ENCODE measurements around the gene SMIM35. TPM values are rescaled to one million over a fixed set of nuclear protein-coding genes. Genes with fewer than 3 reads are reported as not detected.

The SMIM35 gene
- total and polyA plus RNA-seq, 2 donors (not counting 1 experiment from before 2014, with no cell fraction given): not detected

GRCh38 chr11:118054712-118055640 is 31.8 kb downstream of the SMIM35 start:
- Histone ChIP-seq H3K9me3 (ENCODE audit: control insufficient read depth, insufficient read depth, low read depth, low read length) (no peaks in the 10 kb centered on the region), H4K20me1 (ENCODE audit: control insufficient read depth, extremely low read depth, insufficient read depth, low read length) (no peaks in the 10 kb centered on the region), H3K4me2 (ENCODE audit: extremely low read depth, insufficient read depth, low read length) (no peak overlapping the region), H3K27ac (ENCODE audit: insufficient read depth, low read length) (no peak overlapping the region), H3K79me2 (ENCODE audit: control insufficient read depth, insufficient read depth, low read length) (no peaks in the 10 kb centered on the region), H3K27me3 (ENCODE audit: control insufficient read depth, insufficient read depth, low read length) (no peaks in the 10 kb centered on the region), H3K36me3 (ENCODE audit: control insufficient read depth, insufficient read depth, low read length) (no peaks in the 10 kb centered on the region), H3K4me3 (replicated peaks in 1 of 4; ENCODE audit: control extremely low read depth in 1 of 4, insufficient read depth in 1 of 4, low read depth in 3 of 4, low read length in 4 of 4) (no peak overlapping the region), H3K4me1 (ENCODE audit: control insufficient read depth, extremely low read depth, insufficient read depth, low read length) (no peaks in the 10 kb centered on the region), H2AFZ (ENCODE audit: low read length) (no peak overlapping the region), H3K9ac (ENCODE audit: insufficient read depth, low read length) (no peak overlapping the region)
- peak in 1 of 2 donors; percentile 10 for DNase-seq (ENCODE audit: low read depth in 2 of 2)
- TF ChIP-seq CTCF (conservative IDR thresholded peaks at IDR 0.05 in 1 of 2, IDR thresholded peaks at IDR 0.05 in 1 of 2; ENCODE audit: low read depth in 1 of 2, low read length in 2 of 2) (no peak), EZH2 (IDR thresholded peaks at IDR 0.05; ENCODE audit: low read length, missing control alignments) (no peak)

DNA sequence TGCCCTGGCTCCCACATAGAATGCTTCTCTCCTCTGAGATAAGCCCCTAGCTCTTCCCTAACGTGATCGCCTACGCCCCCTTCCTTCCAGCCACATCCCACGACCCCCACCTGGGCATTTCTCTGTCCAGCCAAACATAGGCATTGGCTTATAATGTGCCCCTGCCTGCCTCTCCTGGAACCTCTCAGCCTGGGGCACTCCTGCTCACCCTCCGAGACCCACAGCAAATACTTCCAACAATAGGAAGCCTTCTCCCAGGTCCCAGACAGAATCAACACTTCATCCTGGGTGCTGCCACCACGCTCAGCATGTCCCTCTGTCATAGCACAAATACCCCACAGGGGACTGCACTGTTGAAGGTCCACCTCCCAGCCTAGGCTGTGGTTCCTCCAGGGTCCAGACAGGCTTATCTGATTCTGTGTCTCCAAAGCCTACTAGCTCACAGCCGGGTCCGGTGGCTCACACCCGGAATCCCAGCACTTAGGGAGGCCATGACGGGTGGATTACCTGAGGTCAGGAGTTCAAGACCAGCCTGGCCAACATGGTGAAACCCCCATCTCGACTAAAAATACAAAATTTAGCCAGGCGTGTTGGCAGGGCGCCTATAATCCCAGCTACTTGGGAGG is 34.1 kb downstream of the SMIM35 start:
- Histone ChIP-seq H3K4me3 (replicated peaks in 1 of 4; ENCODE audit: control extremely low read depth in 1 of 4, insufficient read depth in 1 of 4, low read depth in 3 of 4, low read length in 4 of 4) (no peak overlapping the region), H3K9ac (ENCODE audit: insufficient read depth, low read length) (no peak overlapping the region), H3K36me3 (ENCODE audit: control insufficient read depth, insufficient read depth, low read length) (no peaks in the 10 kb centered on the region), H3K79me2 (ENCODE audit: control insufficient read depth, insufficient read depth, low read length) (no peaks in the 10 kb centered on the region), H3K4me2 (ENCODE audit: extremely low read depth, insufficient read depth, low read length) (no peak overlapping the region), H3K9me3 (ENCODE audit: control insufficient read depth, insufficient read depth, low read depth, low read length) (no peaks in the 10 kb centered on the region), H2AFZ (ENCODE audit: low read length) (no peak overlapping the region), H3K27me3 (ENCODE audit: control insufficient read depth, insufficient read depth, low read length) (peaks cover 1% of the 10 kb centered on the region), H3K27ac (ENCODE audit: insufficient read depth, low read length) (no peak overlapping the region), H3K4me1 (ENCODE audit: control insufficient read depth, extremely low read depth, insufficient read depth, low read length) (no peaks in the 10 kb centered on the region), H4K20me1 (ENCODE audit: control insufficient read depth, extremely low read depth, insufficient read depth, low read length) (no peaks in the 10 kb centered on the region)
- TF ChIP-seq CTCF (conservative IDR thresholded peaks at IDR 0.05 in 1 of 2, IDR thresholded peaks at IDR 0.05 in 1 of 2; ENCODE audit: low read depth in 1 of 2, low read length in 2 of 2) (no peak), EZH2 (IDR thresholded peaks at IDR 0.05; ENCODE audit: low read length, missing control alignments) (no peak)
- no peak for DNase-seq (ENCODE audit: low read depth in 2 of 2)

GRCh38 chr11:118051611-118052461 is 34.9 kb downstream of the SMIM35 start:
- Histone ChIP-seq H3K79me2 (ENCODE audit: control insufficient read depth, insufficient read depth, low read length) (no peaks in the 10 kb centered on the region), H3K36me3 (ENCODE audit: control insufficient read depth, insufficient read depth, low read length) (no peaks in the 10 kb centered on the region), H4K20me1 (ENCODE audit: control insufficient read depth, extremely low read depth, insufficient read depth, low read length) (no peaks in the 10 kb centered on the region), H3K9ac (ENCODE audit: insufficient read depth, low read length) (no peak overlapping the region), H3K27me3 (ENCODE audit: control insufficient read depth, insufficient read depth, low read length) (peaks cover 4% of the 10 kb centered on the region), H3K4me2 (ENCODE audit: extremely low read depth, insufficient read depth, low read length) (no peak overlapping the region), H3K9me3 (ENCODE audit: control insufficient read depth, insufficient read depth, low read depth, low read length) (no peaks in the 10 kb centered on the region), H3K4me3 (replicated peaks in 1 of 4; ENCODE audit: control extremely low read depth in 1 of 4, insufficient read depth in 1 of 4, low read depth in 3 of 4, low read length in 4 of 4) (no peak overlapping the region), H3K27ac (ENCODE audit: insufficient read depth, low read length) (no peak overlapping the region), H3K4me1 (ENCODE audit: control insufficient read depth, extremely low read depth, insufficient read depth, low read length) (no peaks in the 10 kb centered on the region), H2AFZ (ENCODE audit: low read length) (no peak overlapping the region)
- no peak for DNase-seq (ENCODE audit: low read depth in 2 of 2)
- TF ChIP-seq CTCF (conservative IDR thresholded peaks at IDR 0.05 in 1 of 2, IDR thresholded peaks at IDR 0.05 in 1 of 2; ENCODE audit: low read depth in 1 of 2, low read length in 2 of 2) (no peak), EZH2 (IDR thresholded peaks at IDR 0.05; ENCODE audit: low read length, missing control alignments) (no peak)
